Karpas-422 (cell line): ENCODE data around the gene SLC2A10. TPM values are rescaled to one million over a fixed set of nuclear protein-coding genes. Genes with fewer than 3 reads are reported as not detected.

Experiments used
- DNase-seq: peaks from one replicate; pipeline ENCODE4 v3.0.0-alpha.2; 2015
- H2AFZ ChIP-seq: fragments of 200-600 bp; sonication (generic); 2 replicates; pipeline ENCODE4 v1.6.1; 2014; ENCODE audit warnings: antibody characterized with exemption, low read length, mixed read lengths
- H3K27ac ChIP-seq: fragments of 200-600 bp; sonication (generic); 2 replicates; pipeline ENCODE4 v1.5.1; 2014; ENCODE audit warnings: mild to moderate bottlenecking, low read length, moderate library complexity
- H3K27me3 ChIP-seq: fragments of 200-600 bp; sonication (generic); 2 replicates; pipeline ENCODE4 v1.6.1; 2014; ENCODE audit warnings: low read length, mixed read lengths
- H3K36me3 ChIP-seq: fragments of 200-600 bp; sonication (generic); 2 replicates; pipeline ENCODE4 v1.6.1; 2014; ENCODE audit warnings: low read length, mixed read lengths; ENCODE audit not compliant: insufficient read depth
- H3K4me1 ChIP-seq: fragments of 200-600 bp; sonication (generic); 2 replicates; pipeline ENCODE4 v1.6.1; 2014; ENCODE audit warnings: mild to moderate bottlenecking, low read length, mixed read lengths
- H3K4me2 ChIP-seq: fragments of 200-600 bp; sonication (generic); 2 replicates; pipeline ENCODE4 v1.6.1; 2014; ENCODE audit warnings: low read length, low read depth, mild to moderate bottlenecking; ENCODE audit not compliant: poor library complexity, severe bottlenecking
- H3K4me3 ChIP-seq: fragments of 200-600 bp; sonication (generic); 2 replicates; pipeline ENCODE4 v1.5.1; 2014; ENCODE audit warnings: mild to moderate bottlenecking, antibody characterized with exemption, low read length, mixed read lengths
- H3K79me2 ChIP-seq: fragments of 200-600 bp; sonication (generic); 2 replicates; pipeline ENCODE4 v1.6.1; 2014; ENCODE audit warnings: mild to moderate bottlenecking, low read length, mixed read lengths
- H3K9ac ChIP-seq: fragments of 200-600 bp; sonication (generic); 2 replicates; pipeline ENCODE4 v1.6.0; 2014; ENCODE audit warnings: low read length
- H3K9me2 ChIP-seq: fragments of 200-600 bp; sonication (generic), shearing (Covaris generic); replicated peaks from 2 replicates; pipeline ENCODE4 v1.6.0; 2014; ENCODE audit warnings: mild to moderate bottlenecking, low read length, moderate library complexity; ENCODE audit not compliant: insufficient read depth
- H3K9me3 ChIP-seq: fragments of 300-700, 200-600 bp; sonication (generic); 2 replicates; pipeline ENCODE4 v1.6.1; 2014; ENCODE audit warnings: low read length, mixed read lengths
- H4K20me1 ChIP-seq: fragments of 200-600 bp; sonication (generic); 2 replicates; pipeline ENCODE4 v1.6.1; 2014; ENCODE audit warnings: mild to moderate bottlenecking, antibody characterized with exemption, low read length, low read depth; ENCODE audit not compliant: insufficient read depth
- total RNA-seq: library from RNA; depleted of rRNA; stranded (reverse); fragments of >200 nt; shearing (Covaris generic); gene quantifications from 2 replicates; pipeline ENCODE4 v1.2.3, GENCODE V29; 2014; ENCODE audit warnings: low replicate concordance; rRNA removed

The SLC2A10 gene
- total RNA-seq, result not detected in 2 replicates

GRCh38 chr20:46709459-46710152 is at the start of gene SLC2A10:
Gene SLC2A10 (plus strand): TSS chr20:46709649. CDS start chr20:46709737, 88 bp downstream.
- H3K79me2 ChIP-seq, result no peaks in the 10 kb centered on the region
- H3K36me3 ChIP-seq, result no peaks in the 10 kb centered on the region
- peaks cover 6% of the 10 kb centered on the region; the same call in 1 of the 2 replicates for H3K9me3 ChIP-seq
- no peak within 1 kb of the TSS for H3K9ac ChIP-seq
- H4K20me1 ChIP-seq, result no peaks in the 10 kb centered on the region
- no peak within 1 kb of the TSS for H2AFZ ChIP-seq
- no peak for DNase-seq
- no peak within 1 kb of the TSS for H3K4me2 ChIP-seq
- no peaks in the 10 kb centered on the region for H3K9me2 ChIP-seq
- H3K4me3 ChIP-seq, result no peak within 1 kb of the TSS
- H3K27ac ChIP-seq, result no peak within 1 kb of the TSS
- no peaks in the 10 kb centered on the region for H3K4me1 ChIP-seq
- H3K27me3 ChIP-seq, result 0 out of 2 replicates have a peak, but pooled peaks cover 2% of the 10 kb centered on the region

DNA sequence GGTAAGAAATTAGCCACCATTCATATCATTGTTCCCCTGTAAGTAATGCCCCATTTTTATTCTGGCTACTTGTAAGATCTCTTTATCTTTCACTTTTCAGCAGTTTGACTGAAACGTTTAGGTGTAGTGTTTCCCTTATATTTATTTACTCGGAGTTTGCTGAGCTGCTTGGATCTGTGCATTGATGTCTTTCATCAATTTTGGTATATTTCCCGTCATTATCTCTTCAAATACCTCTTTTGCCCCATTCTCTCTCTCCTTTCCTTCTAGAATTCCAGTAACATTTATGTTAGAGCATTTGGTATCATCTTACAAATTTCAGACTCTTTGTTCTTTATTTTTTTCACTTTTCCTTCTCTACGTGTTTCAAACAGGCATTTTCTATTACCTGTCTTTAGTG is 49.0 kb upstream of the SLC2A10 start:
- Histone ChIP-seq H2AFZ (no peak overlapping the region), H3K4me1 (no peaks in the 10 kb centered on the region), H3K4me2 (no peak overlapping the region), H3K27me3 (peaks cover 2% of the 10 kb centered on the region; the same call in 1 of the 2 replicates), H3K4me3 (no peak overlapping the region), H3K79me2 (no peaks in the 10 kb centered on the region), H3K36me3 (no peaks in the 10 kb centered on the region), H3K9me3 (no peaks in the 10 kb centered on the region), H3K27ac (no peak overlapping the region), H3K9ac (no peak overlapping the region), H4K20me1 (no peaks in the 10 kb centered on the region), H3K9me2 (no peaks in the 10 kb centered on the region)
- no peak for DNase-seq

GRCh38 chr20:46661659-46662058 is 47.8 kb upstream of the SLC2A10 start:
- Histone ChIP-seq H4K20me1 (no peaks in the 10 kb centered on the region), H3K9me2 (no peaks in the 10 kb centered on the region), H3K79me2 (no peaks in the 10 kb centered on the region), H3K27ac (no peak overlapping the region), H3K36me3 (no peaks in the 10 kb centered on the region), H3K9me3 (no peaks in the 10 kb centered on the region), H3K4me1 (no peaks in the 10 kb centered on the region), H3K27me3 (peaks cover 2% of the 10 kb centered on the region; the same call in 1 of the 2 replicates), H3K4me3 (no peak overlapping the region), H3K4me2 (no peak overlapping the region), H3K9ac (no peak overlapping the region), H2AFZ (no peak overlapping the region)
- no peak for DNase-seq

- Histone ChIP-seq H3K36me3 (no peaks in the 10 kb centered on the region), H2AFZ (no peak overlapping the region), H3K4me3 (no peak overlapping the region), H3K4me2 (no peak overlapping the region), H4K20me1 (no peaks in the 10 kb centered on the region), H3K79me2 (no peaks in the 10 kb centered on the region), H3K27me3 (peaks cover 2% of the 10 kb centered on the region; the same call in 1 of the 2 replicates), H3K9me2 (no peaks in the 10 kb centered on the region), H3K9ac (no peak overlapping the region), H3K27ac (no peak overlapping the region), H3K9me3 (no peaks in the 10 kb centered on the region), H3K4me1 (no peaks in the 10 kb centered on the region)
- no peak for DNase-seq
Observed at GRCh38 chr20:46663531-46663930, 45.9 kb upstream of the SLC2A10 start.

- Histone ChIP-seq H3K36me3 (no peaks in the 10 kb centered on the region), H3K9me3 (peaks cover 10% of the 10 kb centered on the region), H3K9ac (no peak overlapping the region), H3K4me2 (no peak overlapping the region), H3K79me2 (no peaks in the 10 kb centered on the region), H4K20me1 (no peaks in the 10 kb centered on the region), H3K4me1 (no peaks in the 10 kb centered on the region), H3K4me3 (no peak overlapping the region), H2AFZ (no peak overlapping the region), H3K9me2 (no peaks in the 10 kb centered on the region), H3K27ac (no peak overlapping the region), H3K27me3 (peaks cover 2% of the 10 kb centered on the region; the same call in 1 of the 2 replicates)
- no peak for DNase-seq
Observed at GRCh38 chr20:46665602-46666001, 43.8 kb upstream of the SLC2A10 start.

DNA sequence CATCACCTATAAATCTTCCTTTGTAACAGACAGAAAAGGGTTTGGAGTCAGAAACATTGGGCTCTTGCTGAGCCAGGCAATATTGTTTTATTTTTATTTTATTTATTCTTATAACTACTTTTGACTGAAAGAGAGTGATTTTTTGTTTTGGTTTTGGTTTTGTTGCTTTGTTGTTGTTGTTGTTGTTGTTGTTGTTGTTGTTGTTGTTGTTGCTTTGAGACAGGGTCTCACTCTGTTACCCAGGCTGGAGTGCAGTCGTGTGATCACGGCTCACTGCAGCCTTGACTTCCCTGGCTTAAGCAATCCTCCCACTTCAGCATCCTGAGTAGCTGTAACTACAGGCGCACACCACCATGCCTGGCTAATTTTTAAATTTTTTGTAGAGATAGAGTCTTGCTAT is 43.1 kb upstream of the SLC2A10 start:
- Histone ChIP-seq H4K20me1 (no peaks in the 10 kb centered on the region), H3K4me2 (no peak overlapping the region), H3K27me3 (peaks cover 5% of the 10 kb centered on the region; the same call in 1 of the 2 replicates), H3K9me3 (peaks cover 17% of the 10 kb centered on the region), H3K27ac (no peak overlapping the region), H3K9me2 (no peaks in the 10 kb centered on the region), H3K79me2 (no peaks in the 10 kb centered on the region), H3K9ac (no peak overlapping the region), H3K4me1 (no peaks in the 10 kb centered on the region), H2AFZ (no peak overlapping the region), H3K4me3 (no peak overlapping the region), H3K36me3 (no peaks in the 10 kb centered on the region)
- DNase-seq, result no peak

DNA sequence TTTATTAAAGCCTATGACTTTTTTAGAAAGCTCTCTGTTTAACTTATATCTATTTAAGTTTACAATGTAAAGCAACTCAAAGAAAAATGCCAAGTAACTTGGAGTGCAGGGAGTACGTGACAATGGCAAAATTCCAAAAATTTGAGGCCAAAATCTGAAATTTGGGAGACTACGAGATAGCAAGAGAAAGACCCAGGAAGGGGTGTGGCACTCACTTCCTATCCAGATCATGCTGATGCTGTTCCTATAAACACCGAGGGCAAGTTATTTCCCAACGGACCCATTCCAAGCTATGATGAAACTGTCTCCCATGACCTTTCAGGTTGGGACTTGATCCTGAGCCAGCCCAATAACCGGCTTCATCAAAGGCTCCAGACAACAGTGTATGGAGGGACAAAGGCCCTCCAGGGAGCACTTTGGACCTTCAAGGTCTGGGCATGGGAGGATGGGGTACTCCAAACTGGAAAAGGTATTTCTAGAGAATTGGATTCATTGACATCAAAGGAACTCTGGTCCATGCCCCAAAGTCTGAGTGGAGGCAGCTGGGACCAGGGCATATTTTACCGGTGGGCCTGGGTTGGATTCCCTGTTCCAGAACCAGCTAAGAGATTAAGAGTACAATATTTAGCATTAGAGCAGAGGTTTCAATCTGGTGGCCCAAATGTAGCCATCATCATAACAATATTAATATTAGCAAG is 42.5 kb upstream of the SLC2A10 start:
- Histone ChIP-seq H3K9me3 (peaks cover 18% of the 10 kb centered on the region), H3K4me3 (no peak overlapping the region), H3K4me1 (no peaks in the 10 kb centered on the region), H3K36me3 (no peaks in the 10 kb centered on the region), H3K27ac (no peak overlapping the region), H3K79me2 (no peaks in the 10 kb centered on the region), H4K20me1 (no peaks in the 10 kb centered on the region), H2AFZ (no peak overlapping the region), H3K9ac (no peak overlapping the region), H3K9me2 (no peaks in the 10 kb centered on the region), H3K4me2 (no peak overlapping the region), H3K27me3 (peaks cover 5% of the 10 kb centered on the region; the same call in 1 of the 2 replicates)
- DNase-seq, result no peak

- Histone ChIP-seq H3K9ac (no peak overlapping the region), H3K9me3 (peaks cover 18% of the 10 kb centered on the region), H4K20me1 (no peaks in the 10 kb centered on the region), H2AFZ (no peak overlapping the region), H3K27ac (no peak overlapping the region), H3K4me3 (no peak overlapping the region), H3K9me2 (no peaks in the 10 kb centered on the region), H3K4me2 (no peak overlapping the region), H3K36me3 (no peaks in the 10 kb centered on the region; the same call in 1 of the 2 replicates), H3K79me2 (no peaks in the 10 kb centered on the region), H3K4me1 (no peaks in the 10 kb centered on the region), H3K27me3 (peaks cover 3% of the 10 kb centered on the region; the same call in 1 of the 2 replicates)
- no peak for DNase-seq
Observed at GRCh38 chr20:46670228-46670584, 39.2 kb upstream of the SLC2A10 start.
